ENCODE measurements around the gene ITFG2. TPM values are rescaled to one million over a fixed set of nuclear protein-coding genes. Genes with fewer than 3 reads are reported as not detected.

ITFG2 gene
- total and polyA plus RNA-seq, 2 of the 13 experiments (the other 11 are each of a cell fraction or from before 2014, with no cell fraction given) = 14.8 to 15.5 TPM

DNA sequence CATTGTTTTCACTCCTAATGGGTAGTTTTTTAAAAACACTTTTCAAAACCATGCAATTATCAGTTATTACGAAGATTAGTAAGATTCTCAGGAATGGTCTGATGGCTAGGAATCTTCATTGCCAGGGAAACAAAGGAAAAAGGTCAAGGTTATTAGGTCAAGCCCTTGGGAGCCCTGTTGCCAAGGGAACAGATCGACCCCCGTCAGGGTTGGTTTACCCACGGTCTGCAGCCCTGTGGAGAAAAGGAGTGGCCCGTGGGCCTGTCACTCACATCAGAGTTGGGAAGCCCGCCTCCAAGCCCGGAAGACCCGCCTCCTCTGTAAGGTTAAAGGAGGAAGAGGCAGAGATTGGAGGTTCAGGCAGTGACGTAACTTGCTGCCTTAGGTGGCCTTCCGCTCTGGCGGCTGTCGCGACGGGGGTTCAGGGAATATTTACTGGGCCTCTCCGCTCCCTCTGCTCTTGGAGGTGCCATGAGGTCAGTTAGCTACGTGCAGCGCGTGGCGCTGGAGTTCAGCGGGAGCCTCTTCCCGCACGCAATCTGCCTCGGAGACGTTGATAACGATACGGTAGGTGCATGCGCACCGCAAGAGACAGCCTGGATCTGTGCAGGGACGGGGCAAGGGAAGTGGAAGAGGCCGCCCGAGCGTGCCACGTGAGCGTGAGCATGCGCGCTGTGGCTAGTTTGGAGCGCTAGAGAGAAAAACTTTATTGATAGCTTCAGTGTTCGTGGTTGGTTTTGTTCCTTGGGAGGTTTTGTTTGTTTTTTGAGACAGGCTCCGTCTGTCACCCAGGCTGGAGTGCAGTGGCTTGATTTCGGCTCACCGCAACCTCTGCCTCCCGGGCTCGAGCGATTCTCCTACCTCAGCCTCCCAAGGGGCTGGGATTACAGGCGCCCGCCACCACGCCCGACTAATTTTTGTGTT lies at the start of gene ITFG2 (continued):
- TF ChIP-seq ZFYVE20 (CRISPR knock-in tag; IDR thresholded peaks at IDR 0.05; ENCODE audit: borderline replicate concordance, low read depth) = no peak
- peak; percentile 66; the same call in 1 of the 2 replicates for TF ChIP-seq ZNF557 (CRISPR knock-in tag; IDR thresholded peaks at IDR 0.05)
- TF ChIP-seq, protein P1, sequence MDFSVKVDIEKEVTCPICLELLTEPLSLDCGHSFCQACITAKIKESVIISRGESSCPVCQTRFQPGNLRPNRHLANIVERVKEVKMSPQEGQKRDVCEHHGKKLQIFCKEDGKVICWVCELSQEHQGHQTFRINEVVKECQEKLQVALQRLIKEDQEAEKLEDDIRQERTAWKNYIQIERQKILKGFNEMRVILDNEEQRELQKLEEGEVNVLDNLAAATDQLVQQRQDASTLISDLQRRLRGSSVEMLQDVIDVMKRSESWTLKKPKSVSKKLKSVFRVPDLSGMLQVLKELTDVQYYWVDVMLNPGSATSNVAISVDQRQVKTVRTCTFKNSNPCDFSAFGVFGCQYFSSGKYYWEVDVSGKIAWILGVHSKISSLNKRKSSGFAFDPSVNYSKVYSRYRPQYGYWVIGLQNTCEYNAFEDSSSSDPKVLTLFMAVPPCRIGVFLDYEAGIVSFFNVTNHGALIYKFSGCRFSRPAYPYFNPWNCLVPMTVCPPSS (IDR thresholded peaks at IDR 0.05) = no peak
- TF ChIP-seq KAT2B (IDR thresholded peaks at IDR 0.05; ENCODE audit: borderline replicate concordance, low read depth, low read length) = no peak
- 0 out of 2 replicates have a peak, but pooled peaks have one; percentile 64 for TF ChIP-seq ZNF776 (CRISPR knock-in tag; IDR thresholded peaks at IDR 0.05)
- peak; percentile 84; the same call in 1 of the 2 replicates for TF ChIP-seq ARHGAP35 (CRISPR knock-in tag; IDR thresholded peaks at IDR 0.05; ENCODE audit: borderline replicate concordance)
- TF ChIP-seq ZNF264 (CRISPR knock-in tag; IDR thresholded peaks at IDR 0.05) = peak; percentile 84; the same call in 1 of the 2 replicates
- TF ChIP-seq GZF1 (CRISPR knock-in tag; IDR thresholded peaks at IDR 0.05) = no peak
- TF ChIP-seq RAD21 (CRISPR knock-in tag; IDR thresholded peaks at IDR 0.05) = peak; percentile 55
- peak; percentile 68; the same call in 1 of the 2 replicates for TF ChIP-seq ZBTB42 (CRISPR knock-in tag; IDR thresholded peaks at IDR 0.05)
- peak; percentile 99 for TF ChIP-seq RBM39 (IDR thresholded peaks at IDR 0.05; ENCODE audit: low read depth, low read length, poor library complexity, severe bottlenecking)
- no peak for TF ChIP-seq ZNF432 (CRISPR knock-in tag; IDR thresholded peaks at IDR 0.05; ENCODE audit: borderline replicate concordance)
- no peak for TF ChIP-seq TAF15 (IDR thresholded peaks at IDR 0.05; ENCODE audit: low read depth, low read length, poor library complexity, severe bottlenecking)
- TF ChIP-seq ZSCAN29 (CRISPR knock-in tag; conservative IDR thresholded peaks at IDR 0.05) = peak; percentile 69; the same call in 1 of the 2 replicates
- TF ChIP-seq DNMT1 (CRISPR knock-in tag; IDR thresholded peaks at IDR 0.05) = peak; percentile 77; the same call in 1 of the 2 replicates
- no peak for TF ChIP-seq ZFP62 (CRISPR knock-in tag; IDR thresholded peaks at IDR 0.05)
- TF ChIP-seq HNRNPL (IDR thresholded peaks at IDR 0.05; ENCODE audit: low read depth, low read length) = no peak
- TF ChIP-seq, protein P2, sequence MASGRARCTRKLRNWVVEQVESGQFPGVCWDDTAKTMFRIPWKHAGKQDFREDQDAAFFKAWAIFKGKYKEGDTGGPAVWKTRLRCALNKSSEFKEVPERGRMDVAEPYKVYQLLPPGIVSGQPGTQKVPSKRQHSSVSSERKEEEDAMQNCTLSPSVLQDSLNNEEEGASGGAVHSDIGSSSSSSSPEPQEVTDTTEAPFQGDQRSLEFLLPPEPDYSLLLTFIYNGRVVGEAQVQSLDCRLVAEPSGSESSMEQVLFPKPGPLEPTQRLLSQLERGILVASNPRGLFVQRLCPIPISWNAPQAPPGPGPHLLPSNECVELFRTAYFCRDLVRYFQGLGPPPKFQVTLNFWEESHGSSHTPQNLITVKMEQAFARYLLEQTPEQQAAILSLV (CRISPR knock-in tag; IDR thresholded peaks at IDR 0.05; ENCODE audit: borderline replicate concordance) = peak; percentile 97; the same call in 1 of the 2 replicates
- peak; percentile 94; the same call in 1 of the 2 replicates for TF ChIP-seq NRL (CRISPR knock-in tag; IDR thresholded peaks at IDR 0.05; ENCODE audit: borderline replicate concordance)
- TF ChIP-seq SKI (IDR thresholded peaks at IDR 0.05; ENCODE audit: partially characterized antibody) = peak; percentile 82
- no peak for TF ChIP-seq MTA3 (CRISPR knock-in tag; IDR thresholded peaks at IDR 0.05)
- TF ChIP-seq STAT5B (CRISPR knock-in tag; IDR thresholded peaks at IDR 0.05) = no peak
- TF ChIP-seq, protein P3, sequence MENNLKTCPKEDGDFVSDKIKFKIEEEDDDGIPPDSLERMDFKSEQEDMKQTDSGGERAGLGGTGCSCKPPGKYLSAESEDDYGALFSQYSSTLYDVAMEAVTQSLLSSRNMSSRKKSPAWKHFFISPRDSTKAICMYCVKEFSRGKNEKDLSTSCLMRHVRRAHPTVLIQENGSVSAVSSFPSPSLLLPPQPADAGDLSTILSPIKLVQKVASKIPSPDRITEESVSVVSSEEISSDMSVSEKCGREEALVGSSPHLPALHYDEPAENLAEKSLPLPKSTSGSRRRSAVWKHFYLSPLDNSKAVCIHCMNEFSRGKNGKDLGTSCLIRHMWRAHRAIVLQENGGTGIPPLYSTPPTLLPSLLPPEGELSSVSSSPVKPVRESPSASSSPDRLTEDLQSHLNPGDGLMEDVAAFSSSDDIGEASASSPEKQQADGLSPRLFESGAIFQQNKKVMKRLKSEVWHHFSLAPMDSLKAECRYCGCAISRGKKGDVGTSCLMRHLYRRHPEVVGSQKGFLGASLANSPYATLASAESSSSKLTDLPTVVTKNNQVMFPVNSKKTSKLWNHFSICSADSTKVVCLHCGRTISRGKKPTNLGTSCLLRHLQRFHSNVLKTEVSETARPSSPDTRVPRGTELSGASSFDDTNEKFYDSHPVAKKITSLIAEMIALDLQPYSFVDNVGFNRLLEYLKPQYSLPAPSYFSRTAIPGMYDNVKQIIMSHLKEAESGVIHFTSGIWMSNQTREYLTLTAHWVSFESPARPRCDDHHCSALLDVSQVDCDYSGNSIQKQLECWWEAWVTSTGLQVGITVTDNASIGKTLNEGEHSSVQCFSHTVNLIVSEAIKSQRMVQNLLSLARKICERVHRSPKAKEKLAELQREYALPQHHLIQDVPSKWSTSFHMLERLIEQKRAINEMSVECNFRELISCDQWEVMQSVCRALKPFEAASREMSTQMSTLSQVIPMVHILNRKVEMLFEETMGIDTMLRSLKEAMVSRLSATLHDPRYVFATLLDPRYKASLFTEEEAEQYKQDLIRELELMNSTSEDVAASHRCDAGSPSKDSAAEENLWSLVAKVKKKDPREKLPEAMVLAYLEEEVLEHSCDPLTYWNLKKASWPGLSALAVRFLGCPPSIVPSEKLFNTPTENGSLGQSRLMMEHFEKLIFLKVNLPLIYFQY (CRISPR knock-in tag; IDR thresholded peaks at IDR 0.05; ENCODE audit: borderline replicate concordance) = peak; percentile 24; the same call in 1 of the 2 replicates
